ENCODE data around the gene KCNJ2. TPM values are rescaled to one million over a fixed set of nuclear protein-coding genes. Genes with fewer than 3 reads are reported as not detected.

Gene KCNJ2
- total and polyA plus RNA-seq, 8 donors: 3.2 to 25.3 (median 5.4) TPM

GRCh38 chr17:70208825-70209555, 39.7 kb downstream of the KCNJ2 start:
- H3K4me3 ChIP-seq: no peak overlapping the region
- H3K9me3 ChIP-seq: no peaks in the 10 kb centered on the region
- no peak overlapping the region for H3K27ac ChIP-seq
- peaks cover 0 to 14% of the 10 kb centered on the region in 2 donors for H3K4me1 ChIP-seq
- no peaks in the 10 kb centered on the region for H3K27me3 ChIP-seq
- ATAC-seq: no peak
- intact Hi-C loops (cut with DNase I): no loop called here
- no peaks in the 10 kb centered on the region for H3K36me3 ChIP-seq
- no peak for DNase-seq
- no peak for TF ChIP-seq CTCF (IDR thresholded peaks at IDR 0.05)

- intact Hi-C loops (cut with DNase I): no loop called here
- Histone ChIP-seq H3K27me3 (no peaks in the 10 kb centered on the region), H3K9me3 (no peaks in the 10 kb centered on the region), H3K4me1 (no peaks in the 10 kb centered on the region), H3K27ac (no peak overlapping the region), H3K4me3 (no peak overlapping the region), H3K36me3 (no peaks in the 10 kb centered on the region)
- DNase-seq (no peak), ATAC-seq (no peak)
- no peak for TF ChIP-seq CTCF (IDR thresholded peaks at IDR 0.05)
Measured at GRCh38 chr17:70215656-70216055, 46.3 kb downstream of the KCNJ2 start.

- H3K36me3 ChIP-seq: no peaks in the 10 kb centered on the region
- intact Hi-C loops (cut with DNase I): no loop called here
- H3K4me3 ChIP-seq: no peak overlapping the region
- H3K9me3 ChIP-seq: no peaks in the 10 kb centered on the region
- H3K27ac ChIP-seq: no peak overlapping the region
- no peak for TF ChIP-seq CTCF (IDR thresholded peaks at IDR 0.05)
- no peaks in the 10 kb centered on the region for H3K27me3 ChIP-seq
- H3K4me1 ChIP-seq: no peaks in the 10 kb centered on the region
- no peak for DNase-seq
- ATAC-seq: no peak
Measured at GRCh38 chr17:70217571-70217970, 48.2 kb downstream of the KCNJ2 start.

GRCh38 chr17:70225276-70225675, 55.9 kb downstream of the KCNJ2 start:
- Histone ChIP-seq H3K9me3 (no peaks in the 10 kb centered on the region), H3K4me3 (no peak overlapping the region), H3K27ac (no peak overlapping the region), H3K27me3 (no peaks in the 10 kb centered on the region), H3K4me1 (no peaks in the 10 kb centered on the region), H3K36me3 (no peaks in the 10 kb centered on the region)
- no peak for TF ChIP-seq CTCF (IDR thresholded peaks at IDR 0.05)
- intact Hi-C loops (cut with DNase I): no loop called here
- DNase-seq (no peak), ATAC-seq (peak; percentile 41)

Other genes with a start within 250 kb of the KCNJ2 start
- under 1 TPM; 0.31 to 0.38 TPM for gene KCNJ16, start 94.3 kb upstream of the KCNJ2 start, total RNA-seq
- 1 to 10 TPM in 4 of 6 donors, under 1 TPM in 2; 0.23 to 2.7 (median 1.1) TPM for gene KCNJ16, start 94.3 kb upstream of the KCNJ2 start, polyA plus RNA-seq (ENCODE audit: insufficient read length in 6 of 6)

Data from left lung (tissue), 10 donors.